PFSK-1 (cell line): ENCODE measurements around the gene HEPACAM.

Experiments used
- FOXP2 ChIP-seq: optimal IDR thresholded peaks from 2 replicates; pipeline ENCODE3; 2011; ENCODE audit warnings: borderline replicate concordance, control low read depth, inconsistent platforms; ENCODE audit not compliant: insufficient read depth; ENCODE audit errors: extremely low read length, extremely low read depth
- POLR2AphosphoS5 ChIP-seq: IDR thresholded peaks from 2 replicates; pipeline ENCODE4 v1.6.1; 2012; ENCODE audit warnings: low read depth, mild to moderate bottlenecking, control low read depth, low read length, moderate library complexity
- SIN3A ChIP-seq: IDR thresholded peaks from 2 replicates; pipeline ENCODE4 v1.6.1; 2012; ENCODE audit warnings: mild to moderate bottlenecking, low read length, moderate library complexity, borderline replicate concordance; ENCODE audit not compliant: insufficient read depth
- TAF1 ChIP-seq: IDR thresholded peaks from 2 replicates; pipeline ENCODE4 v1.6.1; 2012; ENCODE audit warnings: low read length, control low read depth, borderline replicate concordance; ENCODE audit not compliant: insufficient read depth
- TF ChIP-seq, protein P1 (sequence below), 2 experiments: IDR thresholded peaks; 2 replicates each; pipeline versions ENCODE4 v1.6.1 to v1.8.0; 2011 to 2012; ENCODE audit warnings: low read depth in 2 of 2, low read length in 2 of 2, control low read depth in 1 of 2, inconsistent platforms in 1 of 2, mild to moderate bottlenecking in 1 of 2, moderate library complexity in 1 of 2; ENCODE audit not compliant: insufficient read depth in 1 of 2

Gene HEPACAM

DNA sequence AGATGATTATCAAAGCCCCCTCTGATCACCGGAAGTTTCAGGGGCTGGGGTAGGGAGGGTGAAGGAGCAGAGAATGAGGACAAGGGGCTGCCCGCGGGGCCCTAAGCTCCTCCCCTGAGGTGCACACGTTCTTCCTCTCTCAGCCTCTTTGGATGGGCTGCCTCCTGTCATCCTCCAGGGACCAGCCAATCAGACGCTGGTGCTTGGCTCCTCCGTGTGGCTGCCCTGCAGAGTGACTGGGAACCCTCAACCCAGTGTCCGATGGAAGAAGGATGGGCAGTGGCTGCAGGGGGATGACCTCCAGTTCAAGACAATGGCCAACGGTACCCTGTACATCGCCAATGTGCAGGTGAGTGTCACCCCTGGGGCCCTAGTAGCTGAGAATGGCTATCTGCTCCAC, 63.1 kb downstream of the HEPACAM start:
- TF ChIP-seq FOXP2 (no peak), TAF1 (no peak), POLR2AphosphoS5 (no peak), SIN3A (no peak)
- TF ChIP-seq, protein P1, sequence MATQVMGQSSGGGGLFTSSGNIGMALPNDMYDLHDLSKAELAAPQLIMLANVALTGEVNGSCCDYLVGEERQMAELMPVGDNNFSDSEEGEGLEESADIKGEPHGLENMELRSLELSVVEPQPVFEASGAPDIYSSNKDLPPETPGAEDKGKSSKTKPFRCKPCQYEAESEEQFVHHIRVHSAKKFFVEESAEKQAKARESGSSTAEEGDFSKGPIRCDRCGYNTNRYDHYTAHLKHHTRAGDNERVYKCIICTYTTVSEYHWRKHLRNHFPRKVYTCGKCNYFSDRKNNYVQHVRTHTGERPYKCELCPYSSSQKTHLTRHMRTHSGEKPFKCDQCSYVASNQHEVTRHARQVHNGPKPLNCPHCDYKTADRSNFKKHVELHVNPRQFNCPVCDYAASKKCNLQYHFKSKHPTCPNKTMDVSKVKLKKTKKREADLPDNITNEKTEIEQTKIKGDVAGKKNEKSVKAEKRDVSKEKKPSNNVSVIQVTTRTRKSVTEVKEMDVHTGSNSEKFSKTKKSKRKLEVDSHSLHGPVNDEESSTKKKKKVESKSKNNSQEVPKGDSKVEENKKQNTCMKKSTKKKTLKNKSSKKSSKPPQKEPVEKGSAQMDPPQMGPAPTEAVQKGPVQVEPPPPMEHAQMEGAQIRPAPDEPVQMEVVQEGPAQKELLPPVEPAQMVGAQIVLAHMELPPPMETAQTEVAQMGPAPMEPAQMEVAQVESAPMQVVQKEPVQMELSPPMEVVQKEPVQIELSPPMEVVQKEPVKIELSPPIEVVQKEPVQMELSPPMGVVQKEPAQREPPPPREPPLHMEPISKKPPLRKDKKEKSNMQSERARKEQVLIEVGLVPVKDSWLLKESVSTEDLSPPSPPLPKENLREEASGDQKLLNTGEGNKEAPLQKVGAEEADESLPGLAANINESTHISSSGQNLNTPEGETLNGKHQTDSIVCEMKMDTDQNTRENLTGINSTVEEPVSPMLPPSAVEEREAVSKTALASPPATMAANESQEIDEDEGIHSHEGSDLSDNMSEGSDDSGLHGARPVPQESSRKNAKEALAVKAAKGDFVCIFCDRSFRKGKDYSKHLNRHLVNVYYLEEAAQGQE (IDR thresholded peaks at IDR 0.05; ENCODE audit: insufficient read depth in 1 of 2, low read depth in 2 of 2, low read length in 2 of 2), result no peak

DNA sequence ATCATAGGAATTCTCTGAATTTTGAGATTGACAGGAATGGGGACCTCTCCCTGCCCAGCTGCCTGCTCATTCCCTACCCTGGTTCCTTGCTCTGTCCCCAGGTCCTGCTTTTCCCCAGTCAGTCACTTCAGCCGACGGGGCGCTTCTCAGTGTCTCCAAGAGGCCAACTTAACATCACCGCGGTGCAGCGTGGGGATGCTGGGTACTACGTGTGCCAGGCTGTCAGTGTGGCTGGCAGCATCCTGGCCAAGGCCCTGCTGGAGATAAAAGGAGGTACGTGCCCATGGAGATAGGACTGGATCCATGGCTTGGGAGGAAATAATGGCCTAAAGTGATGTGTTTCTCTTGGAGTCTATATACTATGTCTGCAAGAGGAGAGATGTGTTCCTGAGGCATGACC, 63.6 kb downstream of the HEPACAM start:
- no peak for TF ChIP-seq TAF1
- TF ChIP-seq FOXP2, result no peak
- TF ChIP-seq, protein P1 (IDR thresholded peaks at IDR 0.05; ENCODE audit: insufficient read depth in 1 of 2, low read depth in 2 of 2, low read length in 2 of 2), result no peak
- no peak for TF ChIP-seq POLR2AphosphoS5

DNA sequence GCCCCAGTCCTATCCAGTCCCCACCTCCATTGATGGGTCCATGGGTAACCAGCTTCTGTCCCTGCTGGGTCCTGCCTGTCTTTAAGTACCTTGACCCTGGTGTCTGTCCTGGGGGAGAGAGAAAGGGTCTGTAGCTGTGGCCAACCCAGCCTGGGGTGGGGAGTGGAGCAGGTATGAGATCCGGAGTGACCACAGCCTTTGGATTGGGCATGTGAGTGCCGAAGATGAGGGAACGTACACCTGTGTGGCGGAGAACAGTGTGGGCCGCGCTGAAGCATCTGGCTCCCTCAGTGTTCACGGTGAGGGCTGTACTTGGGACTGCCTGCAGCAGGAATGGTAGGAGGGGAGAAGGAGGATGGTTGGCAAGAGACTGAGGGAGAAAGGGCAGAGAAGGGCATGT, 65.4 kb downstream of the HEPACAM start:
- TF ChIP-seq POLR2AphosphoS5 (no peak), FOXP2 (no peak), TAF1 (no peak), SIN3A (no peak)
- TF ChIP-seq, protein P1 (IDR thresholded peaks at IDR 0.05; ENCODE audit: insufficient read depth in 1 of 2, low read depth in 2 of 2, low read length in 2 of 2), result no peak

DNA sequence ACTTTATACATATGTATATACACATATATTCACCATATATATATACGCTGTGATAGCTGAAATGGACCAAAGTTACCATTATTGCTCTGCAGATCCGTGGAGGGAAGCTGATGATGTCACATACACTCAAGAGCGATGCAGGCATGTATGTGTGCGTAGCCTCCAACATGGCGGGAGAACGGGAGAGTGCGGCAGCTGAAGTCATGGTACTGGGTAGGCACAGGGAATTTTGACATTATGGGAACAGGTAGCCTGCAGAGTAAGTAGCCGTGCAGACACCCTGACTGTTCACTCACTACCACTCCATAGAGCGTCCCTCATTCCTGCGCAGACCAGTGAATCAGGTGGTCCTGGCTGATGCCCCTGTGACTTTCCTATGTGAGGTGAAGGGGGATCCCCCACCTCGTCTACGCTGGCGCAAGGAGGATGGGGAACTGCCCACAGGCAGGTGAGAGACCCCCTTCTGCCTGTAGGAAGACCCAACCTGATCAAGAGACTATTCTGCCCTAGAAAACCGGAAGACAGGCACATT, 65.9 kb downstream of the HEPACAM start:
- TF ChIP-seq TAF1, result no peak
- TF ChIP-seq FOXP2, result no peak
- TF ChIP-seq POLR2AphosphoS5, result no peak
- TF ChIP-seq, protein P1 (IDR thresholded peaks at IDR 0.05; ENCODE audit: insufficient read depth in 1 of 2, low read depth in 2 of 2, low read length in 2 of 2), result no peak
- no peak for TF ChIP-seq SIN3A

DNA sequence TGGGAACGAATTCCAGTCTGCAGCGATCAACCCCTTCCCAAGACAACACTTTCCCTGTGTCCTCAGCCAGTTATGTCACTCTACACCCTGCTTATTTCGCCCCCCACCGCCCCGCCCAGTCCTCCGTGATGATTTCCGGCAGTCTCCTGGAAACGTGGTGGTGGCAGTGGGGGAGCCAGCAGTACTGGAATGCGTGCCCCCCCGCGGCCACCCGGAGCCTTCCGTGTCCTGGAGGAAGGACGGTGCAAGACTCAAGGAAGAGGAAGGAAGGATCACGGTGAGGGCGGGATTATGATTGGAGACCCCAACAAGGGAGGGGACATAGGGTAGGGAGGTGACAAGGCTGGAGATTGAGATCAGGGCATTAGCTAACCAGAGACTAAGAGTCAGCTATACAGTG, 66.5 kb downstream of the HEPACAM start:
- no peak for TF ChIP-seq SIN3A
- TF ChIP-seq FOXP2, result no peak
- TF ChIP-seq, protein P1 (IDR thresholded peaks at IDR 0.05; ENCODE audit: insufficient read depth in 1 of 2, low read depth in 2 of 2, low read length in 2 of 2), result no peak
- TF ChIP-seq TAF1, result no peak
- TF ChIP-seq POLR2AphosphoS5, result no peak
